HG02798 (cell line): ENCODE results near the gene UGT1A5.

Experiments used
- ATAC-seq: cut with Tn5 transposase; IDR thresholded peaks from one replicate; pipeline ENCODE4 v1.9.1; 2021; ENCODE audit warnings: mild to moderate bottlenecking; ENCODE audit not compliant: unreplicated experiment, poor library complexity

Gene UGT1A5

GRCh38 chr2:233803292-233803911 is 90.7 kb downstream of the UGT1A5 start:
- no peak for ATAC-seq

- ATAC-seq, result no peak
These were observed 91.3 kb downstream of the UGT1A5 start for GRCh38 chr2:233803994-233804393.

DNA sequence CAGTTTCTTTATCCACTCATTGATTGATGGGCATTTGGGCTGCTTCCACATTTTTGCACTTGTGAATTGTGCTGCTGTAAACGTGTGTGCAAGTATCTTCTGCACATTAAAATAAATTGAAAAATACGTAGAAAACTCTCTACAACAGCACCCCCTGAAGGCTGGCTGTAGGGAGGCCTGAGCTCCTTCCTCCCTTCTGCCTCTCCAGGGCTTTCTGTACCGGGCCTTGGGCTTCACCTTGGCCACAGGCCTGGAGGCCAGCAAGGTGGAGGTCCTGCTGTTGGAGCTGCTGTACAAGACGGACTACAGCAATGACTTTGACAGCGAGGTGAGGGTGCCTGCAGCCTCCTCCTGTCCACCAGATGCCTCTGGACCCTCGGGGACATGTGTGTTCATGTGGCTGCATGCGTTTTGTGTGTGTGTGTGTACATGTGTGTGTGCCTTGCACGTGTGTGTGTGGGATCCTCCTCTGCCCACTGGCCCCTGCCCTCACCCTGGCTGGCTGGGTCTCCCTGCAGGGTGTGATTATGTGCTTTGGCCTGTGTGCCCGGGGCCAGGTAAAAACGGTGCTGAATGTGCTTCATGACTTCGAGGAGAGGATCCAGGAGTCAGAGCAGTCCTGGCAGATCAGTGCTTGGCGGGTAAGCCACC is 94.6 kb downstream of the UGT1A5 start:
- ATAC-seq, result no peak

GRCh38 chr2:233807966-233808935 is 95.5 kb downstream of the UGT1A5 start:
- ATAC-seq, result no peak

- ATAC-seq, result no peak
These were observed 97.7 kb downstream of the UGT1A5 start for GRCh38 chr2:233810385-233810784.

DNA sequence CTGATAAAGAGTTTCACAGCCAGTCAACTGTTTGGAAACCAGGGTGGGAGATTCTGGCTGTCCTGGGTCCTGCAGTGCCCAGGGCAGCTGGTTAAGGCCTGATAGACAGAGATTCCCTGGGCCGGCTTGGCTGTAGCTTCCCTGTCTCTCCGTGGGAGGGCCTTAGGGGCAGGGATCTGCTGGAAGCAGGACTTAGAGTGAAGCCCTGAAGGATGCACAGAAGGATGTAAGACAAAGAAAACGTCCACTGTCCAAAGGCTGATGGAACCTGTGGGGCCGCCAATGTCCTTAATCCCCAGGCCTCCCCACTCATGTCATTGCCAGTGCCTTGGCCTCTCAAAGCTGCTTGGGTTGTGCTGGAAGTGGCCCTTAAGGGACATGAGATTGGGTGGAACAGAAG is 98.4 kb downstream of the UGT1A5 start:
- ATAC-seq, result no peak

DNA sequence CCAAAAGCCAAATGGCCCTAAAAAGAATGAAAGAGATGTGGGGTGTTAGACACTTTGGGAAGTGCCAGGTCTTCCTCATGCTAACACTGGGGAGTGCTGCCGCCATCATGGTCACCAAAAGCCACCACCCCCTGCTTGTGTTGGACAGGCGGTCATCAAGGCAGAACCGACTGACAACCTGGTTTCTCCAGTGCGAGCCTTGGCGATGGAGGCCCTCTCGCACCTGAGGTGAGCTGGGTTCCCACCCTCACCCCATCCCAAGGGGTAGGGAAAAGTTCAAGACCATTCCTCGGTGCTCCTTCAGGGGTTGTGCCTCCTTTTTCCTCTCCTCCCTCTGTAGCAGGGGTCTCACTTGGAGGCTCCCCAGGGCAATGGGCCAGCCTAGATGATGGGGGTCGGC is 99.0 kb downstream of the UGT1A5 start:
- no peak for ATAC-seq

DNA sequence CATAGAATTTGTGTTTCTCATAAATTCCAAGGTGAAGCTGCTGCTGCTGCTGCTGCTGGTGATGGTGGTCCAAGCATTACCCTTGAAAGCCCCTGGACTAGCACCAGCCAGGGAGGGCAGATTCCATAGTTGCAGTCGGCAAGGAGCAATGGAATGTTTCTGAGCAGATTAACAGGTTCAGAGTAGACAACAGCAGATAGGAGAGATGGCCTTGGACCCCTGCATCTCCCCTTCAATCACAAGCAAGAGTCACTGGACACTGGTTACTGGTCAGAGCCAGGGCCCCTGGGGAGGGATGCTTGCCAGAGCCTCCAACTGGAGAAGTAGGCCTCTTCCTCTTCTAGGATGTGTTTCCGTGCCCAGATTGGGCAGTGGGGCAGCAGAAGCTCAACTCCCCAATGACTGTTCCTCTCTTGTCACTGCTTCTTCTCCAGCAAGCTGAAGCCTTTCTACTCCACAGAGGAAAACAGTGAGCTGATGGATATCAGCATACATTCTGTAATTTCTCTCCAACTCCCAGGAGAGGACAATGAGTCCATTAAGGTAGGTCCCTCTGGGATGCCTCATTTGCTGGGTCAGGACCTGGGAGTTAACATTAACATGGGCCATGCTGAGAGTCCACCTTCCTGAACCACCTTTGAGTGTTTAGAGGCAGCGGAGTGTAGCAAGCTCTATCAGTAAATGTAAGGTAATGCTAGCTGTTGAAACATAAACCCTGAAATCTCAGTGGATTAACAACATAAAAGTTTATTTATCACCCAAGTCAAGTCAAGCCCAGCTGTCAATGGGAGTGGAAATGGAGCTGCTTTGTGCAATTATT is 100.7 kb downstream of the UGT1A5 start:
- no peak for ATAC-seq

DNA sequence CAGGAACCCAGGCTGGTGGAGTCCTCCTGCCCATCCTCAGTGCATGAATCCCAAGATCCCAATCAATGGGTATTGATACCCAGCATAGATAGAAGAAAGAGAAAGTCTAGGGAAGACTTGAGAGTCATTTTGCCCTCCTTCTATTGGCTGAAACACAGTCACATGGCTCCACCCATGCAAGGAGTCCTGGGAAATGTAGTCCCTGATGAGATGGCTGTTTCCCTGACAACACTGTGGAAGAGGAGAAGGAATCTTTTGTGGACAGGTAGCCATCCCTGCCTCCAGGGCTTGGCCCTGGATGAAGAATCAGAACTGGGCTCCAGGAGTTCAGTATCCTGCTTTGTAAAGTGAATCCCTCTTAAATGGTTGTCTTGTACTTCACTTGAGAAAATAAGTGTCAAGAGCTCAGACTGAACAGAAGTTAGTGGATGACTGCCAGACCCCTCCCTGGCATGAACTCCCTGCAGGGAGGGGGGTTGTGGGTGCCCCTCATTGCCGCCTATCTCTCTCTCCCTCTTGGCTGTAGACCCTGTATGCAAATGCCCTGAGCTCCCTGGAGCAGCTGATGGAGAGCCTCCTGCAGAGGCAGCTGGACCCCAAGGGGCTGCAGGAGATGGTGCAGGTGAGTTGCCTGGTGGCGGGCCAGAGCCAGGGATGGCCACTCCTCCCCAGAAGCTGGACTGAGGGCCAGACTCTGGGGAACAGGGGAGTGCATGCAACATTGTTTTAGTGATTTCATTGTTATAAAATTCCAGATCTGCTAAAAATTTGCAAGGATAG is 101.5 kb downstream of the UGT1A5 start:
- ATAC-seq, result no peak

- no peak for ATAC-seq
These were observed 103.2 kb downstream of the UGT1A5 start for GRCh38 chr2:233815861-233816260.

DNA sequence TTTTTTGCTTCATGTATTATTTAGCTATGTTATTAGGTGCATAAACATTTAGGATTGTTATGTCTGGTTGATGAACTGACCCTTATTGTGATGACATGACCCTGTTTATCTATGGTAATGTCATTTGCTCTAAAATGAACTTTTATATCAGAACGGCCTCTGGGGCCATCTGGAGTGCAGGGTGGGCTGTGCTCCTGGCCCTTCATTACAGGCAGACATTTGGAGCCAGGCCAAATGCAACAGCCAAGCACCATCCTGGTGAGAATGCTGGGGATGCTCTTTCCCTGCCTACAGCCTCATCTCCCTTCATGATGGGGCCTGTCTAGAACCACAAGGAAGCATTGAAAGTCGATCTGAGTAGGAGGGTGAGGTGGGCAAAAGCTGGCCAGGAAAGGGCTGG is 103.6 kb downstream of the UGT1A5 start:
- ATAC-seq, result no peak

- no peak for ATAC-seq
These were observed 104.1 kb downstream of the UGT1A5 start for GRCh38 chr2:233816771-233817170.

- no peak for ATAC-seq
These were observed 104.7 kb downstream of the UGT1A5 start for GRCh38 chr2:233817361-233817911.

DNA sequence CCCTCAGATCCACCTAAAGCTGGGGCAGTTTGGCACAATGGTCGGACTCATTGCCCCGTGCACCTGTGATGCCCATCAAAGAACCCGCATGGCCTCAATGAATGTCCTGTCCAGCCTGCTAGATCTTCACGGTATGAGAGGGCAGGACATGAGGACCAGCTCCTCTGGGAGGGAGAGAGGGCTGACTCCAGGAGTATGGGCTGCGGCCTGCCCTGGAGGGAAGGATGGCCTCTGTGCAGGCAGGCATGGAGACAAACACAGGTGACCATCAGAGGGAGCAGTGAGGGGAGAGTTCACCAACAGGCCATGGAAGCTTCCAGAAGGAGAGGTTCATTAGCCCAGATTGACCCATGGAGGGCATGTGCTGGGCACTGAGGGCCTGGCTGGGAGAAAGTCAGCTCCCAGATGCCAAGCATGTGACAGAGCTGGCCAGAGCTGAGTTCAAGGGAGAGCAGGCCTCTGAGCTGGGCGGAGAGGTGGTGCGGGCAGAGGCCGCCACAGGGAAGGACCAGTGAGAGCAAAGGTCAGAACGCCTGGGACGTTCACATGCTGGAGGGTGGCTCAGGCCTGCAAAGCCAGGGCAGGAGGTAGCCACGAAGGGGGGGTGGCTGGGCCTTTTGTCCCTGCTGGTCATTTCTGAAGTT is 105.4 kb downstream of the UGT1A5 start:
- no peak for ATAC-seq

DNA sequence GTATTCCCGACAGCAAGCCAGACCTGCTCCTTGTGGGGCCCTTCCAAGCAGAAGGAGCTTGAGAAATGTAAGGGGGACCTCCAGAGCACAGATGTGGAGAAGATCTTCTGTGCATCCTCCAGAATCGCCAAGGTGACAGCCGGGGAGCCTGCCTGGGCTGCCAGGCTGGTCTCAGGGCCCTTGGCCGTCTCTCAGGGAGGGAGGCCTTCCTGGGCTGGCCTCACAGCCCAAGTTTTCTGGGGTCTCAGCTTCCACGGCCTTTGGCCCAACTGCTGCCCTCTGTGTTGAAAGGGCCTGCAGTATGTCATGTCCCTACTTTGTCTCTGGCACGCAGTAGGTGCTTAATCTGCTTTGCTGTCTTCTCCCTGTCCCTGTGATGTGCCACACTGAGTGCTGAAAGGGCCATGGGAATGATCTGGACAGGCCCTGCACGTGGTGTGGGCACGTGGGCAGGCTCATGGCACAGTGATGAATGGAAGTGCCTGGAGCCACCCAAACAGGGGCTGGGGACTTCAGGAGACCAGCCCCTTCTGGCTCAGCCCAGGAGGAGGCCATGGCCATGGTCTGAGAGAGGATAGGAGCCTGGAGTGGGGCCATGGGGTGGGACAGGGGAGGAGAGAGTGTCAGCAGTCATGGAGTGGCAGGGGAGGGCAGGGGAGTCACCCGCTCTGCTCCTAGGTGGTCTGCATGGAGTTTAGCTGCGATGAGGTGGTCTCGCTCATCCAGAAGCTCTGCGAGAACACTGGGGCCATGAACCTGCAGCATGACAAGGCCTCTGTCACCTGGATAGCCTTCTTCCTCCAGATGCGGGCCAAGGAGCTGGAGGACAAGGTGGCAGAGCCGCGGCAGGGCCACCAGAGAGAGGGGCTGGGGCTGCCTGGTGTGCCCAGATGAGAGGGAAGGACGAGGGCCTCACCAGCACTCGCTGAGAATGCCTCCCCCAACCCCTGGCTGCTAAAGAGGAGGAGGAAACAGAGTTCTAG is 106.2 kb downstream of the UGT1A5 start:
- no peak for ATAC-seq

- ATAC-seq, result no peak
These were observed 107.4 kb downstream of the UGT1A5 start for GRCh38 chr2:233819884-233820773.

DNA sequence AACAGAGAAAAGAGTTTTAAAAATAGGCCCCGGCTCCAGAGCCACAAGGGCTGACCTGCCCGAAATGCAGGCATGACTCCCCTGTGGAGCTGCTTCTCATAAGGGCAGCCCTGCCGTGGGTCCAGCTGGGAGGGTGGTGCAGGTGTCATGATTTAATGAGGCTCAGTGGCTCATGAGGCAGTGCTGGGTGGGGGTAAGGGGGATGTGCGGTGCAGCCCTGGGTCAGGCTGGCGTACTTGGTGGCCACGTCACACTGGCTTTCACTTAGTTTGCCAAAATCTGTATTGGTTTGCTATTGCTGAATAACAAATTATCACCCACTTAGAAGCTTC is 108.0 kb downstream of the UGT1A5 start:
- ATAC-seq, result no peak
